Activated CD4-positive, alpha-beta T cell treated with anti-CD3 and anti-CD28 coated beads for 24 hours (primary cell): Measurements from ENCODE around the gene CXCR4.
"Not testable (repeated sequence)": the region's sequence is repeated elsewhere in the genome, so short reads cannot be mapped to it uniquely, and the experiment has no call there.

Experiments
- DNase-seq, 2 donors: peaks; one replicate each; pipeline ENCODE4 v3.0.0-alpha.2; 2020; ENCODE audit warnings: low read depth in 2 of 2

The CXCR4 gene

DNA sequence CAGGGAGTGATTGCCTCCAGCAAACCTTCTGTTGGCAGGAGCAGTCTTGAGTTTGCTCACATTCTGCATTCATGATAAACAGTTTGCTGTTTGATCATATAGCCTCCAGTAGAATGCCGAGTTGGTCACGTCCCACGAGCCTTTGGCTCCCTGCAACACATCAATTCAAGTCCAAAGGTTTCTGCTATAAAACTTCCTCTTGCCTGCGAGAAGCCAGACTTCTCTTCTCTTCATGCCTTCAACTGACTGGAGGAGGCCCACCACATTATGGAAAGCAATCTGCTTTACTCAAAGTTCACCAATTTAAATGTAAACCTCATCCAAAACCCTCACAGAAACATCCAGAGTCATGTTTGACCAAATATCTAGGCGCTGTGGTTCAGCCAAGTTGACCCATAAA is 40.8 kb downstream of the CXCR4 start:
- DNase-seq = no peak

DNA sequence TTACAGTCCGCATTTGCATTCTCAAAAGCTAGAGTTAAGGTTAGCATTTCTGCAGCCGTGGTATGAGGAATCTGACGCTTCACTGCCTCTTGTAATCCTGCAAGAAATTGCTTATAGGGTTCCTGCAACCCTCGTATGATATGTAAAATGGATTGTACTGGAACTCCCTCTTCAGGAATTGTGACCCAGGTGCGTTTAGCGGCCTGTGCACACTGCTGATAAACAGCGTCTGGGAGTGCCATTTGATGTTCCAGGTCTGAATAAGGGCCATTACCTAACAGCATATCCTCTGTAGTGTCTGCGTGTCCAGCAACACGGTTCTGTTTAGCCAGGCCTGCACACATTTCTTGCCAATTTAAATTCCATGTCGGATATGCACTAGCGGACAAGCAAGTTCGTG is 42.5 kb downstream of the CXCR4 start:
- DNase-seq = no peak

DNA sequence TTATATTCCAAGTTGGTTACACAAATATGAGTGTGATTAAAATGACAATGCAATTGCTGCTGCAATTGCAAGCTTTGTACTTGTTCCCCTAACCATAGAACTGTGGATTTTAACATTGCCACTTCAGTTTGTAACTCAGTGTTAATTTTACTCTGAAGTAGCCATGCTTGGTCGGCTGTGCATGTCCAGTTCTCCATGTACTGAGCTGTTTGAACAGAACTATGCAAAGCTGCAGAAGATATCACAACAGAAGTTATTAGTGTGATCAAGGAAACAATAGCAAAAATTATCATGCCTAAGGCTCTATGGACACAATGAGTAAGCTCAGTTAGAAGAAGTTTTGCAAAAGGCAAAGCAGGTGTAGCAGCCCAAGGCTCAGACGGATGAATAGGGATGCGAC is 45.3 kb downstream of the CXCR4 start:
- no peak for DNase-seq

DNA sequence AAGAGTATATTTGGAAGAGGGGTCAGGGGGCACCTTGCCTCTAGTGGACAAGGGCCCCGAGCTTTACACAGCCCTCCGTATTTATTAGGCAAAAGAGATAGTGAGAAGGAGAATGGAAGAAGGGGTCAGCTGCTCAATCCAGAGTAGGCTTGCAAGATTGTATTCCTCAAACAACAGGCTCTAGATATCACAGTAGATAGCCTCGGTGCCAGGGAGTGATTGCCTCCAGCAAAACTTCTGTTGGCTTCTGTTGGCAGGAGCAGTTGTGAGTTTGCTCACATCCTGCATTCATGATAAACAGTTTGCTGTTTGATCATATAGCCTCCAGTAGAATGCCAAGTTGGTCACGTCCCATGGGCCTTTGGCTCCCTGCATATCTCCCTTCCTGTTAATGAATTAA is 46.1 kb downstream of the CXCR4 start:
- not testable (repeated sequence) for DNase-seq

DNA sequence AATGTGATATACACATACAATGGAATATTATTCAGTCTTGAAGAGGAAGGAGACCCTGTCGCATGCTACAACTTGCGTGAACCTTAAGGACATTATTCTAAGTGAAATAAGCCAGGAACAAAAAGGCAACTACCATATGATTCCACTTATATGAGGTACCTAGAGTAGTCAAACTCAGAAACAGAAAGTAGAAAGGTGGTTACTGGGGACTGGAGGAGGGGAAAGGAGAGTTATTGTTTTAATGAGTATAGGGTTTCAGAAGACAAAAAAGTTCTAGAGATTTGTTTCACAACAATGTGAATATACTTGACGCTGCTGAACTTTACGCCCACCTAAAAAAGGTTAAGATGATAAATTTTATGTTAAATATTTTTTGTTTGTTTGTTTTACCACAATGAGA is 47.0 kb downstream of the CXCR4 start:
- DNase-seq = no peak

DNA sequence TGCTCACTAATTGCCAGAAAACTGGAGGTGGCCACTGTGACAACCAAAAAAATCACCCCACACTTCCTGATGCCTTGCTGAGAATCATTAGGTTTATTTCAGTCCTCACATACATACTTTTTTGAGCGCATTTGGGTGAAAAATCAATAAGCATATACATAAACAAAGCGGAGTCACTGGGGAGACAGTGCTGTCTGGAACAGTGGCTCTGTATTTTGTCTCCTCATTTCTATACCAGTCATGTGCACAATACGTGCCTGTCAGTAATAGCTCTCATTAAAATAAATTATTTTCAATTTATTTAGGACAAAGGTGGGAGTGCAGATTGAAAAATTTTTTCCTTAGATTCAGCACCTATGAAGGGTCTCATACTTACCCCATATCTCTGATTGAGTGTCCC is 48.2 kb downstream of the CXCR4 start:
- DNase-seq = no peak

DNA sequence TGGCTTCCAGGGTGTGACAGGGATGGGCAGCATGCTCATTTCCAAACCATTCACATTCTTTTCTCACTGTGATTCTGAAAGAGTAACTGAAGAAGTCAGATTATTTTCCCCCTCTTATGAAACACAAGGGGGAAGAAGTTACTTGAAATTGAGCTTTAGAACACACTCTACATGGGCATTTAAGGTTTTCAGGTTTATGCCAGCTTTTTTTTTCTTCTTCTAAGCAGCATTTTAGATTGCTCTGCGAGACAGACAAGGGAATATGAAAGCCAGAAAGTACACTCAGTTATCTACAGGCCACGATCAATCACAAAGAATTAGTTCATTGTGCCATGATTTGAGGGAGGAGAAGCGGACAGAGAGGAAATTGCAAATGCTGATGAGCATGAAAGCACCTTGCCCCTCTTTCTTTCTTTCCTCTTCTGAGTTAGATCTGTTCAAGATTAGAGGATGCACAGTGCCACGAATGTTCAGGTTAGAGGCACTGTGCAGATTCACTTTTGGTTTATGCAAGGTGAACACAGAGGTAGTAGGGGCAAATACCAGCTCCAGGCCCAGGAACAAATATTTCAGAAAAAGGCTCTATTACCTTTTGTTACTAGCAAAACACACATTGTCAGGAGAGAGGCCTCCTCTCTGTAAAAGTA is 49.2 kb downstream of the CXCR4 start:
- DNase-seq = no peak

DNA sequence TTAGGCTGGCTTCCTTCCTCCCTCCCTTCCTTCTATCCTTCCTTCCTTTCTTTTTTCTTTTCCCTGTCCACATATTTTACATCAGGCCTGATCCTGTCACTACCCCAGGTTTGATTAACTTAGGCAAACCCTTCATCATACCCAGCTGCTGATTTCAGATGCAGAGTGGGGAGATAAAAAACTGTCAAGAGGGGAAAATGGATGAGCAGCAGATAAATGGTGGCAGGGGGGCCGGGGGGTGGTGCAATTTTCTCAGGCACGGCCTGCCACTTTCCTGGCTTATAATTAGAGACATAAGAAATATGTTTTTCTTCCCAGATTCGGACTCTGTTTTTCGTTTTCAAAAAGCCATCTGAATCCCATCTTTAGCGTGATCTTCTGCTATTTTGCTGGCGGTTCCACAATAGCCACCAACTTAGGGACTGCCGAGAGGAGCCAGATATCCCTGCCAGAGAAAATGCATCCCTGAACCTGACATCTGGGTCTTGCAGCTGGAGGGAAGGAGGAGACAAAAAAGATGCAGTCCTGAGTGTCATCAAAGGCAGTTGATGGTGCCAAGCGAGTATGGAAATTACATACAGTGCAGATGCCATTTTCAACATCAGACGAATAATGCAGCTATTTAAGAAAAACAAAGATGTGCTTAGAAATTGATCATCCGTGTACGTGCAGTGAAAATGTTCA is 49.9 kb downstream of the CXCR4 start:
- no peak for DNase-seq

DNA sequence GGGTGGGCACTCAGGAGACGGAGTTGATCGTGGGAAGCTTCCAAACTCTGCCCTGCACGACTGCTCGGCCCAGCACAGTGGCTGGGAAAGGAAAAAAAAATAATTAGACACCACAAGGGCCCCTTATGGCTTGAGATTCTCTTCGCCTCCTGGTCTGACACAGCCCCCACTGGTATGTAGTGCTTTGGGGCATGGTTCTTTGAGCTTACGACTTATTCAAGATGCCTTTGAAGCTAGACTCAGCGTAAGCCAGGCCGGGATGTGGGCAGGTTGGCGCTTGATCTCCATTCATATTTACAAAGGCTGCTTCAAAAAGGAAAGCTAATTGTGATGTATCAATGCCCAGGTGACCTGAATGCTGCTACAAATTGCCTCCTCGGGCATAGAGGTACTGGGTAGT is 50.5 kb downstream of the CXCR4 start:
- DNase-seq = no peak

DNA sequence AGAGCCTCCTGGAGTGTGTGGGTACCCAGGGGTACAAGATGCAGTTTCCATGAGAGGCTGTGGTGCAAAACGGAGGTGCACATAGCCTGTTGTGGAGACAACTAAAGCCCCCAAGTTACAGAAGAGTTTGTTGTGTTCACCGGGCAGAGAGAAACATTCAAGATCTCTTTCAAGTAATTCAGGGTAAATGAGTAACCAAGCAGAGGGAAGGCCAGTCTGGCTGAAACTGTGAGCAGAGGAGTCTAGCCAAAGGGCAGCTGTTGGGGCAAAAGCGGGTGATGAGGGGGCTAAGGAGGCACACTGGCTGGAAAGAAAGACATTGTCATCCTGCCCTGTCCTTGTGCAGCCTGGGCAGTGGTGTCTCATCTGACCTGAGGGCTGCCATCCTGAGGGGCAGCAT is 52.0 kb downstream of the CXCR4 start:
- no peak for DNase-seq

DNA sequence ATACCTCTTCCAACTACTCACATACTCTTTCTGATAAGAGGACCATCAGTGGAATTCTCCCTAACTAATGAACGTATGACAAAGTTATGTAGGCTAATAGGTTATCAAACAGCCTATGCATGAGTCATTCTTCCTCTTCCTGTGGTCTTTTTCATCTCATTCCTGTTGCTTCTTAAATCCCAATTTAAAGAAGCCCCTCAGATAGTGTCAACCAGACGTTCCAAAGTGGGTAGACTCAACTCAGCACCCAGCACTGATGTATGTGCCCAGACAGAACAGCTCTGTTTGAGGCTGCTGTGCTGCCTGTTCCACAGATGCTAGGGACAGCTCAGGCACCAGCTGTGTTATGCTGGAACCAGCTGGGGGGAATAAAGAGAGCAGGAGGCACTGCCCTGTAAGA is 52.6 kb downstream of the CXCR4 start:
- DNase-seq = no peak
